Medulla oblongata (tissue), 1 donor: ENCODE measurements around the gene IL4R.
"Not testable (repeated sequence)": the region's sequence is repeated elsewhere in the genome, so short reads cannot be mapped to it uniquely, and the experiment has no call there.

ENCODE experiments used
- DNase-seq: peaks from one replicate; pipeline ENCODE4 v3.0.0-alpha.2; 2015; ENCODE audit errors: extremely low spot score

Gene IL4R

DNA sequence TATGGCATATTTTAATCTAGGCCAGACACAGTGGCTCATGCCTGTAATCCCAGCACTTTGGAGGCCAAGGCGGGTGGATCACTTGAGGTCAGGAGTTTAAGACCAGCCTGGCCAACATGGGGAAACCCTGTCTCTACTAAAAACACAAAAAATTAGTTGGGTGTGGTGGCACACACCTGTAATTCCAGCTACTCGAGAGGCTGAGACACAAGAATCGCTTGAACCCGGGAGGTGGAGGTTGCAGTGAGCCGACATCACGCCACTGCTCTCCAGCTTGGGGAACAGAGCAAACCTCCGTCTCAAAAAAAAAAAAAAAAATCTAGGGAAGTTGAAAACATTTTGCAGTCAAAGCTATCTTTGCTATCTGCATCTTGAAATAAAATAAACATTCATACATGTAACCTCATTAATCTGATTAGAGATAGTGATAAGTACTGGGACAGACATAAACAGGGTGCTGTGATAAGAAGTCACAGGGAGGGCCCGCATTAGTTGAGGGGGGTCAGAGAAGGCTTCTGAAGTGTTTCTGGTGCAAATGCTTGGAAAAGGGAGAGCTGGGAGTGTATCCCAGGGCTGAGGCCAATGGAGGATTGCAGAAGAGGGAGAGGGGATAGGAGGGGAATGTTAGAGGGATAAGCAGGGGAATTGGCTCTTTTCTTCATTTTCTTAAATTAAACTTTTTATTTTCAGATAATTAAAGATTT, 15.8 kb downstream of the IL4R start:
- not testable (repeated sequence) for DNase-seq

DNA sequence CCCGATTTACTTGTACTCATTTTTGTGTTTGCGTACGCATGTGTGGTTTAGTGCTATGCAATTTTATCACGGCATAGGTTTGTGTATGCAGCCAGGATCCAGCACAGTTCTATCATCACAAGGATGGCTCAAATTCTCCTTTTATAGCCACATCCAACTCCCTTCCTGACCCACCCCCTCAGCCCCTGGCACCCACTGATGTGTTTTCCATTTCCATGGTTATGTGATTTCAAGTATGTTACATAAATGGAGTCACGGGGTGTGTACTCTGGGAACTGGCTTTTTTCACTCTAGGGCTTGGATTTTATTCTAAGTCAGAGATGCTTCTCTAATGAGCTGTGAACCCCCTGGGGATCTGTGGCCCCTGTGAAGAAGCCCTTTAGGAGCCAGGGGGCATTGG, 16.8 kb downstream of the IL4R start:
- DNase-seq, result peak; percentile 58

DNA sequence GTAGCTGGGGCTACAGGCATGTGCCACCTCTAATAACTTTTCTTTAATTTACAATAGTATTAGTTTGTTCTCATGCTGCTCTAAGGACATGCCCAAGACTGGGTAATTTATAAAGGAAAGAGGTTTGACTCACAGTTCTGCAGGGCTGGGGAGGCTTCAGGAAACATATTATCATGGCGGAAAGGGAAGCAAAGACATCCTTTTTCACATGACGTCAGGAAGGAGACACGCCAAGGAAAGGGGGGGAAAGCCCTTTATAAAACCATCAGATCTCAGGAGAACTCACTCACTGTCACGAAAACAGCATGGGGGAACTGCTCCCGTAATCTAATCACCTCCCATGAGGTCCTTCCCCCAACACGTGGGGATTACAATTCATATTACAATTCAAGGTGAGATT, 18.3 kb downstream of the IL4R start:
- DNase-seq, result no peak

DNA sequence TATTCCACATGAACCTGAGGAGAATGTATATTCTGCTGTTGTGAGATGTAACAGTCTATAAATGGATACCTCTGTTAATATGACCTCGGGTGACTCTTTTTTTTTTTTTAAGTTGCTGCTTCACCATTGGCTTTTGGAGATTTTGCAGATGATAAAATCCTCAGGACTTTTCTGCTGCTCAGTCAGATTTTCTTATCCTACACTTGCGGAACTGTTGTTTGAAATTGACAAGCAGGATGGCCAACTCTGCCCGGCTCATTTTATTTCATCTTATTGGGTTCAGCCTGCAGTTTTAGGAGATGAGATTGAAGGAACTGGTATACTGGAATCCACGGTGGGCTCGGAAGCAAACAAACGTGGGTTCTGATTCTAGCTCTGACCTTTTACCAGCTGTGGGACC, 19.3 kb downstream of the IL4R start:
- DNase-seq, result no peak

DNA sequence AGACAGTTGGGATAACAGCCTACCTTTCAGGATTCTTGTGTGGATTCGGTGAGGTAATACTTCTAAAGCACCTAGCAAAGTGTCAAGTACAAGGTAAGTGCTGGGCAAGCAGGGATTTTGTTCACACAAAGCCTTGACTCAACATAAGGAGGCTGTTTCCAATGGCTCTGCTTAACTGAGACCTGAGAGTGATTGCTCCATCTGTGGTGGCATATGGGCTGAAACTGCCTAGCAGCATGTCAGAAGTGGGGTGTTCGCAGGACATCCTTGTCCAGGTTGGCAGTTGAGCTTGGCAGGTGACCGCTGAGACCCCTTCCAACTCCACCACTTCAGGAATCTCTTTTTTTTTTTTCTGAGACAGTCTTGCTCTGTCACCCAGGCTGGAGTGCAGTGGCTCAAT, 19.8 kb downstream of the IL4R start:
- DNase-seq, result no peak

DNA sequence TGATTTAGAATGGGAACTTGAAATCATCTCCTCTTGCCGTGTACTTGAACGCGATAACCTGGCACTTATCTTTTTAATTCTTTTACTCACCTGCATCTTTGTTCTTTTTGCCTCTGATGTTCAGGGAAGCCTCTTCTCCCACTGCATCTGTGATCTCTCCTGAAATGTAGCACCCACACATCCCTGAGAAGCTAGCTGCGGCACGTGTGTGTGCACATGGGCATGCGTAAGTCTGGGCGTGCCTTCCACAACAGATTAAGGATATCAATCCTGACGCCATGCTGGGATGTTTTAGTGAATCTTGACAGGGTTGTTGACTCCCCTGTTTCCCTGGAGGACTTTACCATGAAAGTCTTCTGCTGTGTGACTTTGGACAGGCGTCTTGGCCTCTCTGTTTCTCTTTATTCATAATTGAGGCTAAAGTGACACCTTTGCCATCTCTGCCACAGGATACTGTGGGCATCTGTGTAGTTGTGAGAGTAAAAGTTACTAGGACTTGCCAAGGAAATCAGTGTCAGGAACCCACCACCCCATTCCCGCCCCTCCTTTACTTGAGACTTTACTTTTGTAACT, 20.5 kb downstream of the IL4R start:
- no peak for DNase-seq

DNA sequence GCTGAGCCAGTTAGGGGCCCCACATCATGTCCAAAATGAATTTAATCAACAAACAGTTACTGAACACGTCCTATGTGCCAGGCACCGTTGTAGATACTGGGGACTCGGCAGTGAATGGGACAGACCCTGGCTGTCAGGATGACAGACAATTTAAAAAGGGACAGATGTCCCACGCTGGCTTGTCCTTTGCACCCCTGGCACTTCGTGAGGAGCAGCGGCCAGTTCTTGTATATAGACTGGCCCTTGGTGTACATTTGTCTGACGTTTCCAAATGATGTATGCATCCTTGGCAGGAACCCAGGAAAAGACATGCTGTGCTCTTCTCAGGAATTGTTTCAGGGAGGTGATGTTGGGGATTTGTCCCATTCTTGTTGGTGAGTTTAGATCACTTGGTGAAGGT, 21.1 kb downstream of the IL4R start:
- no peak for DNase-seq

DNA sequence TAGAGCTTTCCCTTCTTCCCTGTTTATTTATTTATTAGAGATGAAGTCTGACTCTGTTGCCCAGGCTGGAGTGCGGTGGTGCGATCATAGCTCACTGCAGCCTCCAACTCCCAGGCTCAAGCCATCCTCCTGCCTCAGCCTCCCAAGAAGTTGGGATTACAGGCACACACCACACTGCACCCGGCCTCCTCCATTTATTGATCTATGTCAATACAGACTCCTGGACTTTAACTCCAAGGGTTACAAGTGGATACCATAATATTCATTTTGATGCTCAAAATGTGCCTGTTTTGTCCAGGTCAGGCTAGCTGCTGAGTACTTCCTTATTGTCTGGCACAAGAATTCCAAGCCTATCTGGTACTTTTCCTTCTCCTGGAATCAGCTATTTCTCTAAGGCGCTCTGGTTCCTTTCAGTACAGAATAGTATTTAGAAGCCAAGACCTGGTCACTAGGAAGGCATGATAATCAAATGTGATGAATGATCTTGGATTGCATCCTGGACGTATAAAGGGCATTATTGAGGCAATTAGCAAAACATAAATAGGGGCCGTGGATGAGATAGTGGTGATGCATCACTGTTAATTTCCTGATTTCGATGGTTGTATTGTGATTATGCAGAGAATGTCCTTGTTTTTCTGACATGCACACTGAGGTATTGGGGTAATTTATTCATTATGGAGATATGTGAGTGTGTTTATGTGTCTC, 21.7 kb downstream of the IL4R start:
- no peak for DNase-seq

DNA sequence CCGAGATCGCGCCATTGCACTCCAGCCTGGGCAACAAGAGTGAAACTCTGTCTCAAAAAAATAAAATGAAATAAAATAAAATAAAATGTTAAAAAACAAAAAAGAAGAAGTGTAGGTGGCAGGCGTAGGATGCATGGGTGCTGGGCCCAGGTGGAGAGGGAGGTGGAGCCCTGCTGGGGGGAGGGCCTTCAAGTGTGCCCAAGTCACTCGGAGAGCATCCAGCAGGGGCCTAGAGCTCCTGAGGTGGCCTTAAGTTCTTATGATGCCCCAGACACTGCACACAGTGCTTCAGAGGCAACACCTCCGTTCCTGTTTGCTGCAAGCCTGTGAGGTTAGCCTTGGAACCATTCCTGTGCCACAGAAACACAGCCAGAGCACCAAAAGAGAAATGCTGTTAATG, 23.2 kb downstream of the IL4R start:
- no peak for DNase-seq

DNA sequence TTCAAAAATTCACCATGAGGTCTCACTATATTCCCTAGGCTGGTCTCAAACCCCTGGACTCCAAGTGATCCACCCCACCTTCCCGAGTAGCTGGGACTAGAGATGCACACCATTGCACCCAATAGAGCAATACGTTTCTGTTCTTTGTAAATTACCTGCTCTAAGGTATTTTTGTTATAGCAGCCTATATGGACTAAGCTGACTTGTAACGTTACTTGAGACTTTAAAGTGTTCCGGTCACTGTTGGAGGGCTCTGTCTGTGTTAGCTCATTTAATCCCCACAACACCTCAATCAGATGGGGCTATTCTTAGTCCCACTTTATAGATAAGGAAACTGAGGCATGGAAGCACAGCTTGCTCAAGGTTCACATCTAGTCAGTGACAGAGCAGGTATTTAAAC, 25.4 kb downstream of the IL4R start:
- DNase-seq, result no peak

DNA sequence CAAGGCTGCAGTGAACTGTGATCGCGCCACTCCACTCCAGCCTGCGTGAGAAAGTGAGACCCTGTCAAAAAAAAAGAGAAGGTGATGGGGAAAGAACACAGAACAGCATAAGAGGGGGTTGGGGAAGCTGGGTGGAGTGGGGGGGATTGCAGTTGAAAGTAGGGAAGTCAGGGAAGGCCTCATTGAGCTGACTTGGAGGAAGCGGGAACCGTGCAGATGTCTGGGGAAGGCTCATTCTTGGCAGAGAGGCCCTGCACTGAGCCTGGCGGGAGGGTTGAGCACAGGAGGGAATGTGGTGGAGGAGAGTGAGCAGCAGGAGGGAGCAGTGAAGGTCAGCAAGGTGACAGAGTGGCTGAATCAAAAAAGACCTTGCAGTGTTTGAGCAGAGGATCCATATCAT, 26.9 kb downstream of the IL4R start:
- DNase-seq, result no peak

DNA sequence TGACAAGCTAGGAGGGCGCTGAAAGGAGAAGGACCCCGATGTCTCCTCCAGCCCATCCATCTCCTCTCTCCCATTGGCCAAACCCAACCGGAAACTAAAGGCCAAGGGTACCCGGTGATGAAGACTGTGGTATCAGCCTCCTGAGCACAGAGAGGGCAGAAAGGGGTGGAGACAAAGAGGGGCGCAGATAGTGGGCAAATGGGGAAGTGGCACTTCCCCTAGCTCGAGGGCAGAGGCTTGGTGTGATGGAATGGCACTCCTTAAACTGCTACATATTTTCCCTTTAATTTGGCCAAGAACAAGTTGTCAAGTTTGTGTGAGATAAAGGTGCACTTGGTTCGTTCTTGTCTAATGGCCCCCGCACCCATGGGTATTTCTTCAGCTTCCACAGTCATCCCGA, 27.8 kb downstream of the IL4R start:
- DNase-seq, result no peak

DNA sequence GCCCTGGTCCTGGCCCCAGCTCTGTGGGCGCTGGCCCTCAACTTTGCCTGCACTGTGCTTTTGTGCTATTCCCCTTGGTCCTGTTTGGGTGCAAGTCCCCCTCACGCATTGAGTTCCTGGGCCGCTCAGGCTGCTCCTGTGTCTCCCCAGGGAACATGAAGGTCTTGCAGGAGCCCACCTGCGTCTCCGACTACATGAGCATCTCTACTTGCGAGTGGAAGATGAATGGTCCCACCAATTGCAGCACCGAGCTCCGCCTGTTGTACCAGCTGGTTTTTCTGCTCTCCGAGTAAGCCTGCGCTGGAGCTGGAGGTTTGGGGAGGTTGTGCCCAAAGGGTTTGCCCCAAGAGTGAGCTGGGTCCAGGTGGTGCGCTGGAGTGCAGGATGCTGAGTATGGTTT, 28.2 kb downstream of the IL4R start:
- no peak for DNase-seq

DNA sequence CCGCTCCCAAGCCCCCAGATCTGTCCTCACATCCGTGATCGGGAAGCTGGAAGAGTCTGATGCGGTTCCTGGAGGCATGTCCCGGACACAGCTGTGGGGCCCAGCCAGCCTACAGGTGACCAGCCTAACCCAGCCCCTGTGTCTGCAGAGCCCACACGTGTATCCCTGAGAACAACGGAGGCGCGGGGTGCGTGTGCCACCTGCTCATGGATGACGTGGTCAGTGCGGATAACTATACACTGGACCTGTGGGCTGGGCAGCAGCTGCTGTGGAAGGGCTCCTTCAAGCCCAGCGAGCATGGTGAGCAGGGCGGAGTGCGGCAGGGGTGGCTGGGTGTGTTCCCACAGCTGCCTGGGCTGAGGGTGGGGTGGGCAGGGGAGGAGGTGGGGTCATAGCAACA, 30.9 kb downstream of the IL4R start:
- no peak for DNase-seq

DNA sequence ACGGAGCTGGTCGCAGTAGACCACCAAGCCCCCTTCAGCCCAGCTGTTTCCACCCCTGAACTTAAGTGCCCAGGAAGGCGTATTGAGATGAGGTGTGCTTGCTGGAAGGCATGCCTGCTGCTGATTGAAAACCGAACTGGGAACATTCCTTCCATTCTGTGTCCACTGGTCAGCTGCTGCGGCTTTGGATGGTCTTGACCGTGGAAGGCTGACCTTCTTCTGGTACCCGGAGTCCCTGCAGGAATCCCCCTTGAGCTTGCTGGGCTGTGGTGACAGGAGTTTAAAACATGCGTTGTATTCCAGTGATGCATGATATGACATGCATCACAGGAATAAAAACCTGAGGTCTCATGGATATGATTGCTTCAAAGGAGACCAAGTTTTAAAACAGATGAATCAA, 31.4 kb downstream of the IL4R start:
- DNase-seq, result no peak

DNA sequence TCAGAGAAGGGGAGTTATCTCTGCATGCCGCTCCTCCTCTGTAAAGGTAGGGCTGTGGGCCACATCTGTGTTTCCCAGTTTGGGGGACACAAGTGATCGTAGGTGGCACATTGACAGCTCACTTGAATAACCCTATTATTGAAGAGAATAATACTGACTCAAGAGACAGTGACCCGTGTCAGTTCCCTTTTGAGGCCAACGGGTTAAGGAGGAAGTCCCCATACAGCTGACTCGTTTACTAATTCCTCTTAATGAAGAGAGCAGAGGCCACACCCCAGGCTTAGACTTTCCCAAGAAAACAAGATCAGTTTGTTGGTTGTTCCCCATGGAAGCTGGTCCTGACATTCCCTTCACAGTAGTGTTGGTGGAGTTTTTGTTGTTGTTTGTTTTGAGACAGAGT, 33.0 kb downstream of the IL4R start:
- DNase-seq, result no peak

DNA sequence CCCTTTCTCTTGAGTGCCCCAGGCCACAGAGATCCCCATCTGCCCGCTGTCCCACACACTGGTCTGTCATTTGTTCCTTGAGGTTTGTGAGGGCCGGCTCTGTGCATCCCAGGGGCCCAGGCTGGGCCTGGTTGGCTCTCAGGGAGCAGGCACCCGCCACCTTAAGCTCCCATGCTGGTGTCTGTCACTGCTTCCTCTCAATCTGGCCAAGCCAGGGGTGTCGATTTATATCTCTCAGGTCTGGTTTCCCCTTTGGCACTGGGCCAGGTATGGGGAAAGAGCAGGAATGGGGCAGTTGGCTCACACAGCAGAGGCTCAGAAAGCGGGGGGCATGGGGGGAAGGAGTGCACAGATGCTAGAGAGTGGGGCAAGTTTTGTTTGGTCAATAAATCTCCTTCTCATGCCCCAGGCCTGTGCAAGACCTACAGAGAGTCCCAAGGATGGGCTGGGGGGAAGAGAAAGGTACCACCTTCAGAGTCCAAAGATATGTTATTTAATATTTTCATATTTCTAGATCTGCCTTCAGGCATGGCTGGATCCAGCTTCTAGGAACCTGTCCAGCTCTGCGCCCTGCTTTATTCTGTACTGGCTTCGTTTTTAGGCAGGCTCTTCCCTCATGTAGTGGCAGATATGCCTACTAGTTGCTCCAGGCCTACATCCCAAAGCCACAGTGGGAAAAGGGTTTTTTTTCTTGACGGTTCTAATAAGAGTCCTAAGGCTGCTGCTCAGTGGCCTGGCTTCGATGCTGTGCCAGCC, 34.3 kb downstream of the IL4R start:
- no peak for DNase-seq

DNA sequence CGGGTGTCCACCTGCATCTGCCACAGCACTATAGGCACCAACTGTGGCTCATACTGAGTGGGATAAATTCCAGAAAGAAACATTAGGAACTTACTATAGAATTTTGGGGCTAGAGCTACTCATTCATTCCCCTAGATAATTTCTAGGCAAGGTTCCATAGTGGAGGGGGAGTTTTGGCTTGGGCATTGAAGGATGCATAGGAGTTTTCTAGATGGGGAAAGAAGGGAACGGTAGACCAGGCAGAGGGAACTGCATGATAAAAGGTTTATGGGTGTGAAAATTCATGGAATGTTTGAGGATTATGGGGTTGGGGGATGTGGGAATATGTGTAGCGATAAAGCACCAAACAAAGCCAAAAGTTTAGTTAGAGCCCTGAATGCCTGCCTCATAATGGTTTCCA, 35.5 kb downstream of the IL4R start:
- DNase-seq, result no peak

DNA sequence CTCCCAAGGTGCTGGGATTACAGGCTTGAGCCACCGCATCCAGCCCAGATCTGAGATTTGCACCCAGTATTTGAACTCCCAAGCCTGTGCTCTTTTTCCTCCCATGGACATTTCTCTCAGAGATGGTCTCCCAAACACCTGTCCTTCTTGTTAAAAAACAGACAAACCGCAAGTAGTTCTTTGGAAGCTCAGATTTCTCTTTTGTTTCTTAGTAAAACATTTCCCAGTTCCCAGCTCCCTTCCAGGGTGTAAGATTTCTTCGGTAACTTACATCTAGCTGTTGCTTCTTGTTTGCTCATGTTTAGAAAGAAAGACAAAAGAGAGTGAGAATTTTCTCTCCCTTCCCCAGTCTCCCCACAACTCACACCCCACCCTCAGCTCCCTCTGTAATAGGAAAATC, 36.2 kb downstream of the IL4R start:
- no peak for DNase-seq

DNA sequence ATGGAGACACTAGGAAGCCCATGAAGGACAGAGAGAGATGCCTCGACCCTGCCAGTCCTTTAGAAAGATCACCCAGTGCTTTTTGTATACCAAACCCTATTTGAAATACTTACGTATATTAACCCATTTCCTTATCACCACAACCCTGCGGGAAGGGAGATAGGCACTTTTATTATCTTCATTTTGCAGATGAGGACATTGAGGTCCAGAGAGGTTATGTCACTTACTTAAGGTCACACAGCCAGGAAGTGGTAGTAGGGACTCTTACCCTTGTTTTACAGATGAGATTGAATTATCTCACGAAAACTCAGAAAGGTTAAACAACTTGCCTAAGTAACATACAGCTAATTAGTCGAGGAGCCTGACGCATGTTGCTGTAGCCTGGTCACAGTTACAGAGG, 38.2 kb downstream of the IL4R start:
- DNase-seq, result no peak

DNA sequence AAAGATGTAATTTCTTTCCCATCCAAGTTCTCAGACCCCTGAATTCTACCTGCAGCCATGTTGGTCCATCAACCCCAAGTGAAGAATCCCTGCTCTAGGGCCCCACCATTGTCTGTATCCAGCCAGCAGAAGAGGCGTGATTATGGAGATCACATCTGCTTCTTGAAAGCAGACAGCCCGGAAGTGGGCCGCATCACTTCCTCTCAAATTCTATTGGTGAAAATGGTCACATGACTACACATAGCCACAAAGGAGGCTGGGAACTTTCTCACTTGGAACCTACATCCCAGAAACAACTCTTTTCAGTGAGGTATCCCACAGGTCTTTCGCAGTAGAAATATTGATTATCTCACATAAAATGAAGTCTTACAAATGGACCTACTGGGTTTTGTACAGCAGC, 40.1 kb downstream of the IL4R start:
- DNase-seq, result no peak

DNA sequence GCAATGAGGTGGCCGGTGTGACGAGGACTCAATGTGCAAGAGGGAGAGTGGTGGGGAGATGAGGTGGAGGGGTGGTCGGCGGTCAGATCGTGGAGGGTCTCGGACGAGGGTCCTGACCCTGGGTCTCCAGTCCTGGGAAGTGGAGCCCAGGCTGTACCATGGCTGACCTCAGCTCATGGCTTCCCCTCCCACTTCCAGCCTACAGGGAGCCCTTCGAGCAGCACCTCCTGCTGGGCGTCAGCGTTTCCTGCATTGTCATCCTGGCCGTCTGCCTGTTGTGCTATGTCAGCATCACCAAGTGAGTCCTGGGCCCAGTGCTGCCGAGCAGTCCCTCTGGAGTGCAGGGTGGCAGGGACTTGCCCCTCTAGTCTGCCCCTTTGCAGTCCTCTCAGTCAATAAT, 41.8 kb downstream of the IL4R start:
- DNase-seq, result peak; percentile 20

DNA sequence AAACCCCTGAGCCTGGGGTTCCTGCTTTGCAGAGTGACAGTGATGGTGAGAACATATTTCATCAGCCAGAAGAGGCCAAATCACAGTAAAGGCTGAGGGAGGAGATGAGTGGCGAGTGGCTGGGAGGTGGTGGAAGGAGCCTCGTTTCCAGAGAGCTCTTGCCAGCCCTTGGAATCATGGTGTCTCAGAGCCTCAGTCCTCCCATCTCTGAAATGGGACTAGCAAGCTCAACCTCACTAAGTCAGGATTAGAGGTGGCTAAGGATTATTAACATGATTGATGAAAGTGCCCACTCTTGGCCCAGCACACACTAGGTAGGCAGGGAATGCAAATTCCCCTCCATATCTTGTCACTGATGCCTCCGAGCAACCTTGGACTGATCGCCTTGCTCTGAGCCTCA, 43.0 kb downstream of the IL4R start:
- DNase-seq, result no peak
